GM12878 (cell line): ENCODE measurements around the gene WEE2. TPM values are rescaled to one million over a fixed set of nuclear protein-coding genes. Genes with fewer than 3 reads are reported as not detected.

Source experiments
- ATAC-seq: fragments of 200-7000 bp; cut with Tn5 transposase; 3 replicates; pipeline ENCODE4 v1.9.1; 2020; ENCODE audit warnings: mild to moderate bottlenecking, moderate library complexity
- BruUV-seq: library from RNA; stranded (reverse); fragments of 400-500 nt; replicated peaks from 2 replicates; lab custom pipeline; 2021; lab: Mats Ljungman, UMichigan
- CTCF ChIA-PET: fragments of 300-600 bp; sonication (Branson Sonifier 250); formaldehyde crosslinking; extraction: SDS; loops from one replicate; lab custom pipeline; 2021; ENCODE audit warnings: inconsistent platforms; lab: Yijun Ruan, JAX
- POLR2A ChIA-PET: fragments of 350-600 bp; formaldehyde crosslinking; extraction: SDS; loops from one replicate; lab custom pipeline; 2021; ENCODE audit warnings: inconsistent platforms; lab: Charles Lee
- RAD21 ChIA-PET: fragments of 300-600 bp; sonication (Branson Sonifier 250); formaldehyde crosslinking; loops from one replicate; lab custom pipeline; 2023; ENCODE audit warnings: antibody characterized with exemption; ENCODE audit not compliant: unreplicated experiment; lab: Charles Lee
- SMC1A ChIA-PET: fragments of 300-600 bp; sonication (Branson Sonifier 250); formaldehyde crosslinking; loops from one replicate; lab custom pipeline; 2023; ENCODE audit not compliant: unreplicated experiment, uncharacterized antibody; lab: Charles Lee
- DNase-seq: peaks from one replicate; pipeline ENCODE4 v3.0.0-alpha.2; 2011; ENCODE audit warnings: low read depth, low spot score
- FAIRE-seq: peaks from 3 replicates; lab custom pipeline; 2011; peaks lifted over from hg19 to GRCh38; lab: Jason Lieb, UNC
- H2AFZ ChIP-seq: 2 replicates; pipeline ENCODE4 v1.6.0; 2011; ENCODE audit warnings: low read depth, low read length, control low read depth; ENCODE audit not compliant: control insufficient read depth
- H3K27ac ChIP-seq: 2 replicates; pipeline ENCODE4 v1.5.1; 2011; ENCODE audit warnings: control low read depth; ENCODE audit not compliant: control insufficient read depth, insufficient read depth
- H3K27me3 ChIP-seq, 2 experiments: replicated peaks in 1 of 2; 2 replicates each; pipeline versions ENCODE4 v1.6.0 to v1.6.1; 2011; ENCODE audit warnings: low read length in 1 of 2; ENCODE audit not compliant: control insufficient read depth in 2 of 2, insufficient read depth in 2 of 2
- H3K36me3 ChIP-seq, 2 experiments: 2 replicates each; pipeline ENCODE4 v1.5.1; 2011; ENCODE audit warnings: low read length in 1 of 2; ENCODE audit not compliant: control insufficient read depth in 2 of 2, insufficient read depth in 2 of 2
- H3K4me1 ChIP-seq: 2 replicates; pipeline ENCODE4 v1.6.1; 2011; ENCODE audit warnings: mild to moderate bottlenecking, low read length, moderate library complexity, mixed read lengths; ENCODE audit not compliant: control insufficient read depth, insufficient read depth
- H3K4me2 ChIP-seq: 2 replicates; pipeline ENCODE4 v1.6.0; 2011; ENCODE audit warnings: control low read depth; ENCODE audit not compliant: control insufficient read depth, insufficient read depth
- H3K4me3 ChIP-seq: fragments of 200-600 bp; sonication (generic); 2 replicates; pipeline ENCODE4 v1.5.1; 2016
- H3K79me2 ChIP-seq: 2 replicates; pipeline ENCODE4 v1.6.0; 2011; ENCODE audit warnings: low read length; ENCODE audit not compliant: control insufficient read depth, insufficient read depth
- H3K9ac ChIP-seq: 2 replicates; pipeline ENCODE4 v1.8.0; 2011; ENCODE audit warnings: low read length, control low read depth, mixed read lengths; ENCODE audit not compliant: control insufficient read depth, insufficient read depth
- H3K9me3 ChIP-seq: replicated peaks from 3 replicates; pipeline ENCODE4 v1.5.1; 2011; ENCODE audit warnings: mild to moderate bottlenecking, low read length; ENCODE audit not compliant: control insufficient read depth, insufficient read depth
- H4K20me1 ChIP-seq: 2 replicates; pipeline ENCODE4 v1.6.0; 2011; ENCODE audit not compliant: control insufficient read depth, insufficient read depth
- BMI1 ChIP-seq: fragments of 450-650 bp; IDR thresholded peaks from 2 replicates; pipeline ENCODE4 v1.6.1; 2016; ENCODE audit warnings: mild to moderate bottlenecking, moderate library complexity, borderline replicate concordance
- HCFC1 ChIP-seq: fragments of 150-350 bp; IDR thresholded peaks from 2 replicates; pipeline ENCODE4 v1.6.1; 2014; ENCODE audit warnings: low read length
- HDGF ChIP-seq: fragments of 450-650 bp; IDR thresholded peaks from 2 replicates; pipeline ENCODE4 v1.6.1; 2016; ENCODE audit warnings: antibody characterized with exemption
- KAT2A ChIP-seq: conservative IDR thresholded peaks from 2 replicates; pipeline ENCODE4 v1.6.1; 2011; ENCODE audit warnings: low read depth, low read length; ENCODE audit not compliant: control insufficient read depth
- NRF1 ChIP-seq: conservative IDR thresholded peaks from 2 replicates; pipeline ENCODE4 v1.6.1; 2011; ENCODE audit warnings: mild to moderate bottlenecking, low read depth, low read length, improper control_type of control experiment
- SUZ12 ChIP-seq: fragments of 200-600 bp; sonication (generic); IDR thresholded peaks from one replicate; pipeline ENCODE4 v1.6.1; 2018; ENCODE audit warnings: antibody characterized with exemption, mild to moderate bottlenecking; ENCODE audit not compliant: unreplicated experiment
- TCF3 ChIP-seq: IDR thresholded peaks from 2 replicates; pipeline ENCODE4 v1.6.1; 2012; ENCODE audit warnings: low read depth, mild to moderate bottlenecking, low read length, borderline replicate concordance; ENCODE audit not compliant: insufficient read depth
- ZNF24 ChIP-seq: fragments of 450-650 bp; IDR thresholded peaks from 2 replicates; pipeline ENCODE4 v1.6.1; 2017; ENCODE audit warnings: antibody characterized with exemption, mild to moderate bottlenecking
- WGBS: methylation state at CpG from one replicate; pipeline ENCODE4 v1.1.6; 2016; ENCODE audit warnings: low lambda C conversion rate; ENCODE audit not compliant: insufficient replicate concordance, insufficient coverage; ENCODE audit errors: missing lambda C conversion rate; 5-methylcytosine and 5-hydroxymethylcytosine counted together
- in situ Hi-C: fragments of 300-500 bp; cut with MboI; formaldehyde crosslinking; loops from 9 replicates; pipeline ENCODE4 v1.14.3; 2018; ENCODE audit warnings: mixed read lengths
- intact Hi-C: fragments of 100-400 bp; cut with micrococcal nuclease; formaldehyde crosslinking; loops from one replicate; pipeline ENCODE4 v1.14.2; 2022; ENCODE audit not compliant: unreplicated experiment
- polyA plus RNA-seq, 11 experiments: library from polyadenylated mRNA; depleted of rRNA in 4 of 11; unstranded in 6 of 11; stranded (reverse) in 5 of 11; fragments of >200 nt; fragmentation: Nextera tagmentation in 4 of 11; fragmentation: Illumina TruSeq in 1 of 11; extraction: Ambion mirVana in 4 of 11; extraction: Trizol in 1 of 11; gene quantifications; 1 replicate in 1 of 11; 2 replicates in 10 of 11; pipeline versions ENCODE4 v1.2.1 to v1.2.3, GENCODE V29; 2011 to 2016; ENCODE audit warnings: inconsistent platforms in 2 of 11, missing spikeins in 2 of 11, low read depth in 1 of 11
- total RNA-seq, 4 experiments: library from RNA; depleted of rRNA in 3 of 4; stranded (reverse); fragments of >200 nt in 3 of 4; fragmentation: Illumina TruSeq in 1 of 4; extraction: Trizol in 1 of 4; gene quantifications; 2 replicates each; pipeline versions ENCODE4 v1.2.1 to v1.2.3, GENCODE V29; 2013 to 2021
- TF ChIP-seq, protein P1 (sequence below): fragments of 450-650 bp; IDR thresholded peaks from 2 replicates; pipeline ENCODE4 v1.6.1; 2016; ENCODE audit warnings: mild to moderate bottlenecking

Gene WEE2
- total and polyA plus RNA-seq, 10 of the 15 experiments (the other 5 are each of a cell fraction or from before 2014, with no cell fraction given), result 0.02 to 0.03 (median 0.03) TPM; not detected in 7

DNA sequence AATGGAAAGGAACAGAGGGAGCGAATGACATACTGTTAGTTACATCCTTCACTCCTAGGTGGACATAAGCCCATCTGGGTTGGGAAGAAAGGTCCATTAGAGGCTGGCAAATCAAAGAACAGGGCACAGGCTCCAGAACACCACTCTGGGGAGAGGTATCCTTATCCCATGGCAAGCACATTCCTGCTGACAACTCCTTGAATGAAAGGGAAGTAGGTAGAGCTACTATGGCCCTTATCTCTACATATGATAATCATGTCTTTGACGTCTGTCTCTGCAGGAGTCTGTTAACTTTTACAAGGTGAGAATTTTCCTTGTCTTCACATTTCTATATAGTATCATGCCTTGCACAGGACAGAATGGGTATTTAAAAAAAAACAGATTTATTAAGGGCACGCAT lies 16.6 kb upstream of the WEE2 start:
- intact Hi-C loops (no loop called here), in situ Hi-C loops (no loop called here)
- no TSS peak for BruUV-seq
- POLR2A ChIA-PET, result interaction anchor here (1.7 kb wide), 1 partner anchor 7 kb away, joined by 4 read pairs; no protein-coding TSS in a partner anchor
- DNase-seq (no peak), ATAC-seq (no peak), FAIRE-seq (no peak)
- Histone ChIP-seq H2AFZ (no peak overlapping the region), H3K4me1 (no peaks in the 10 kb centered on the region), H3K9me3 (no peaks in the 10 kb centered on the region), H3K36me3 (no peaks in the 10 kb centered on the region), H3K27me3 (no peaks in the 10 kb centered on the region), H3K4me2 (no peak overlapping the region), H4K20me1 (no peaks in the 10 kb centered on the region), H3K27ac (no peak overlapping the region), H3K79me2 (peaks cover 14% of the 10 kb centered on the region), H3K9ac (no peak overlapping the region), H3K4me3 (no peak overlapping the region)
- 99% methylated on average over 3 of the region's 3 CpGs for WGBS
- no peak for TF ChIP-seq KAT2A
- no peak for TF ChIP-seq NRF1
- TF ChIP-seq, protein P1, sequence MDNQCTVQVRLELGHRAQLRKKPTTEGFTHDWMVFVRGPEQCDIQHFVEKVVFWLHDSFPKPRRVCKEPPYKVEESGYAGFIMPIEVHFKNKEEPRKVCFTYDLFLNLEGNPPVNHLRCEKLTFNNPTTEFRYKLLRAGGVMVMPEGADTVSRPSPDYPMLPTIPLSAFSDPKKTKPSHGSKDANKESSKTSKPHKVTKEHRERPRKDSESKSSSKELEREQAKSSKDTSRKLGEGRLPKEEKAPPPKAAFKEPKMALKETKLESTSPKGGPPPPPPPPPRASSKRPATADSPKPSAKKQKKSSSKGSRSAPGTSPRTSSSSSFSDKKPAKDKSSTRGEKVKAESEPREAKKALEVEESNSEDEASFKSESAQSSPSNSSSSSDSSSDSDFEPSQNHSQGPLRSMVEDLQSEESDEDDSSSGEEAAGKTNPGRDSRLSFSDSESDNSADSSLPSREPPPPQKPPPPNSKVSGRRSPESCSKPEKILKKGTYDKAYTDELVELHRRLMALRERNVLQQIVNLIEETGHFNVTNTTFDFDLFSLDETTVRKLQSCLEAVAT, result no peak
- TF ChIP-seq ZNF24, result no peak
- no peak for TF ChIP-seq SUZ12
- TF ChIP-seq TCF3, result no peak
- no peak for TF ChIP-seq HCFC1
- no peak for TF ChIP-seq HDGF
- TF ChIP-seq BMI1, result no peak
- SMC1A ChIA-PET, result no interaction called here
- CTCF ChIA-PET, result interaction anchor here (0.6 kb wide), 1 partner anchor 8 kb away, joined by 3 read pairs; no protein-coding TSS in a partner anchor
- RAD21 ChIA-PET, result no interaction called here
